Measurements from ENCODE around the gene FSCN2.

FSCN2 gene

GRCh38 chr17:81558941-81559806 lies 31.0 kb downstream of the FSCN2 start:
- no peak for DNase-seq

GRCh38 chr17:81561494-81561885 lies 33.3 kb downstream of the FSCN2 start:
- DNase-seq, result no peak

GRCh38 chr17:81563861-81564586 lies 35.8 kb downstream of the FSCN2 start:
- no peak for DNase-seq

- DNase-seq, result no peak
Measured at GRCh38 chr17:81564778-81565177, 36.6 kb downstream of the FSCN2 start.

GRCh38 chr17:81565231-81565630 lies 37.1 kb downstream of the FSCN2 start:
- no peak for DNase-seq

GRCh38 chr17:81566461-81567126 lies 38.4 kb downstream of the FSCN2 start:
- no peak for DNase-seq

GRCh38 chr17:81567191-81567590 lies 39.0 kb downstream of the FSCN2 start:
- no peak for DNase-seq

- DNase-seq, result no peak
Measured at GRCh38 chr17:81568416-81568815, 40.2 kb downstream of the FSCN2 start.

- DNase-seq, result no peak
Measured at GRCh38 chr17:81569986-81570514, 41.9 kb downstream of the FSCN2 start.

GRCh38 chr17:81570964-81571363 lies 42.8 kb downstream of the FSCN2 start:
- DNase-seq, result no peak

GRCh38 chr17:81572563-81573168 lies 44.5 kb downstream of the FSCN2 start:
- DNase-seq, result no peak

- DNase-seq, result no peak
Measured at GRCh38 chr17:81573794-81574642, 45.8 kb downstream of the FSCN2 start.

- DNase-seq, result no peak
Measured at GRCh38 chr17:81574643-81574956, 46.4 kb downstream of the FSCN2 start.

GRCh38 chr17:81575836-81576235 lies 47.7 kb downstream of the FSCN2 start:
- no peak for DNase-seq

GRCh38 chr17:81576621-81577277 lies 48.6 kb downstream of the FSCN2 start:
- DNase-seq, result no peak

- no peak for DNase-seq
Measured at GRCh38 chr17:81577278-81578000, 49.3 kb downstream of the FSCN2 start.

GRCh38 chr17:81578038-81578441 lies 49.9 kb downstream of the FSCN2 start:
- DNase-seq, result no peak

- DNase-seq, result no peak
Measured at GRCh38 chr17:81578561-81579225, 50.5 kb downstream of the FSCN2 start.

GRCh38 chr17:81579298-81579697 lies 51.1 kb downstream of the FSCN2 start:
- no peak for DNase-seq

- no peak for DNase-seq
Measured at GRCh38 chr17:81579821-81580321, 51.7 kb downstream of the FSCN2 start.
